Mesothelial cell of epicardium (in vitro differentiated cells): ENCODE results near the gene SHROOM3. TPM values are rescaled to one million over a fixed set of nuclear protein-coding genes. Genes with fewer than 3 reads are reported as not detected.

Experiments used
- DNase-seq, 2 experiments: peaks; one replicate each; pipeline ENCODE4 v3.0.0; 2021; ENCODE audit warnings: low spot score in 2 of 2; ENCODE audit not compliant: unreplicated experiment in 2 of 2
- H3K27ac Mint-ChIP-seq: 2 replicates; pipeline ENCODE4 v1.8.0; 2021; ENCODE audit warnings: mixed read lengths
- H3K27me3 Mint-ChIP-seq: 2 replicates; pipeline ENCODE4 v1.8.0; 2021; ENCODE audit warnings: low read depth, mixed read lengths
- H3K36me3 Mint-ChIP-seq: 2 replicates; pipeline ENCODE4 v1.8.0; 2021; ENCODE audit warnings: mixed read lengths
- H3K4me1 Mint-ChIP-seq: 2 replicates; pipeline ENCODE4 v1.8.0; 2021; ENCODE audit warnings: mixed read lengths
- H3K4me3 Mint-ChIP-seq: 2 replicates; pipeline ENCODE4 v1.8.0; 2021; ENCODE audit warnings: mild to moderate bottlenecking, moderate library complexity, mixed read lengths
- H3K9me3 Mint-ChIP-seq: 2 replicates; pipeline ENCODE4 v1.8.0; 2021; ENCODE audit warnings: mixed read lengths
- CTCF ChIP-seq: fragments of 200-600 bp; sonication (generic); IDR thresholded peaks from one replicate; pipeline ENCODE4 v1.5.0; 2021; ENCODE audit warnings: antibody characterized with exemption; ENCODE audit not compliant: unreplicated experiment
- total RNA-seq: library from RNA; stranded (reverse); gene quantifications from 3 replicates; pipeline ENCODE4 v1.2.1, GENCODE V29; 2021

SHROOM3 gene
- total RNA-seq, 1 donor from 2014 or later = 62.7 TPM

DNA sequence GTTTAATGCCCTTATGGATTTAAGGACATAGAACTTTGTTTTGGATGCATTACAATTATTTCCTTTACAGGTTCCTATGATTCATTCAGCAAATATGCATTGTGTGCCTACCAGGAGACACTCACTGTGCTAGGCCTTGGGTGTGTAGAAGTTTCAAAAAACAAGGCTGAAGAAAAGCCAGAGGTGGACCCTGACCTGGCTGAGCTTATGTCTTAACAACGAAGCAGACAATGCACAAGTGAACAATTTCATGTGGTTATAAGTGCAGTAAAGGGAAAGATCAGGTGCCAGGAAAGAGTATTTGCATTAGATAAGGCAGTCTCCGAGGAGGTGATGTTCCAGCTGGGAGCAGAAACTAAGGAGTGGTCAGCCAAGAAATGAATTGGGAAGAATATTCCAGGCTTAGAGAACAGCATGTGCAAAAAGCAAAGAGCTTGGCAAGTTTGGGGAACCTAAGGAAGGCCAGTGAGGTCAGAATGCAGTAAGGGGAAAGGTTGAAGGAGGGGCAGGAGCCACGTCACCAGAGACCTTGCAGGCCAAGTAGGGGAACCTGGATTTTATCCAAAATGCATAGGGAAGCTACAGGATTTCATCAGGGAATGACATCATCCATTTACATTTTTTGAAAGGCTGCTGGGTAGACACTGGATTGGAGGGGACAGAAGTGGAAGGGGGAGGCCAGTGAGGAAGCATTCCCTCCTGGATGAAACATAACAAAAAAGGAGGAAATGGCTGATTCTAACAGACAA, 269.3 kb downstream of the SHROOM3 start:
- TF ChIP-seq CTCF = no peak
- peaks cover 13% of the 10 kb centered on the region for H3K36me3 Mint-ChIP-seq
- no peak overlapping the region for H3K4me3 Mint-ChIP-seq
- H3K9me3 Mint-ChIP-seq = no peaks in the 10 kb centered on the region
- peaks cover 55% of the 10 kb centered on the region for H3K4me1 Mint-ChIP-seq
- no peak for DNase-seq
- no peaks in the 10 kb centered on the region for H3K27me3 Mint-ChIP-seq
- peak overlapping the region; percentile 89 for H3K27ac Mint-ChIP-seq

GRCh38 chr4:76705472-76705871, 270.4 kb downstream of the SHROOM3 start:
- peaks cover 48% of the 10 kb centered on the region for H3K4me1 Mint-ChIP-seq
- H3K4me3 Mint-ChIP-seq = no peak overlapping the region
- peak overlapping the region; percentile 70 for H3K27ac Mint-ChIP-seq
- no peak for TF ChIP-seq CTCF
- H3K27me3 Mint-ChIP-seq = no peaks in the 10 kb centered on the region
- H3K9me3 Mint-ChIP-seq = no peaks in the 10 kb centered on the region
- no peak for DNase-seq
- H3K36me3 Mint-ChIP-seq = peaks cover 18% of the 10 kb centered on the region

- H3K4me3 Mint-ChIP-seq = no peak overlapping the region
- no peak for DNase-seq
- TF ChIP-seq CTCF = no peak
- H3K9me3 Mint-ChIP-seq = no peaks in the 10 kb centered on the region
- no peaks in the 10 kb centered on the region for H3K27me3 Mint-ChIP-seq
- peaks cover 24% of the 10 kb centered on the region for H3K36me3 Mint-ChIP-seq
- no peak overlapping the region for H3K27ac Mint-ChIP-seq
- H3K4me1 Mint-ChIP-seq = peaks cover 41% of the 10 kb centered on the region
Observed at GRCh38 chr4:76706581-76706980, 271.6 kb downstream of the SHROOM3 start.

DNA sequence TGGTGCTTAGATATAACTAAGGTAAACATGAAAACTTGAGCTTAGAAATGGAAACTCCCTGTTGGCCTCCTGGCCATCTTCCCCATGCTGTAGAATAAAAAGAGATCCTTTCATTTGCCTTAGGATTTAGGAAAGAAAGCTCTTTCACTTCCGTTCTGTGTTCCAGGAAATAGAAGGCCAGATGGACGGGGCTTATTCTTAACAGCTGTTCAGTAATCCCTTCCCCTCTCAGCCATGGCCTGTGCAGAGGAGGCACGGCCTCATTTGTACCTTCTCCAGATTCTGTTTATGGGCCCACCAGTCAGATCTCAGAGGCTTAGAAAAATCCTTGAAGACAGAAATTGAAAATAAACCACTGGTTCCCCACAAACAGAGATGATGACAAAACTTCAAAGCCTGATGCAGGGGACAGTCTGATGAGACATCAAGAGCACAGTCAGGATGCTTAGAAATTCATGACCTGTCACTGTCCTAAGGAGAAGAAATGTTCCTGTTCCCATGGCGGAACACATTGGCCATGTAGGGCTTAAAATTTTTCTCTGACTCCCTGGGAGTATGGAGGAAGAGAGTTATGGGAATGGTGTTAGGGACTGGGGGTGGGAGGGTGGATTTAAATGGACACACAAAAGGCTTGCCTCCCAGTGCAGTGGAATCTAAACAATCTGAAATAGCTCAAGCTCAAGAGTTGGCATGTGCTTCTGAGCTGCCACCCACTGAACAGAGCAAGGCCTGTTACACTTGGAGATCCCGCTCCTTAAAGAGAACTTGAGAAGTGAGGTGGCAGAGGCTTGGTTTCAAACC, 274.1 kb downstream of the SHROOM3 start:
- peak overlapping the region; percentile 72 for H3K27ac Mint-ChIP-seq
- peaks cover 34% of the 10 kb centered on the region for H3K36me3 Mint-ChIP-seq
- H3K27me3 Mint-ChIP-seq = no peaks in the 10 kb centered on the region
- peaks cover 22% of the 10 kb centered on the region for H3K4me1 Mint-ChIP-seq
- no peak for TF ChIP-seq CTCF
- DNase-seq = no peak
- no peaks in the 10 kb centered on the region for H3K9me3 Mint-ChIP-seq
- no peak overlapping the region for H3K4me3 Mint-ChIP-seq

DNA sequence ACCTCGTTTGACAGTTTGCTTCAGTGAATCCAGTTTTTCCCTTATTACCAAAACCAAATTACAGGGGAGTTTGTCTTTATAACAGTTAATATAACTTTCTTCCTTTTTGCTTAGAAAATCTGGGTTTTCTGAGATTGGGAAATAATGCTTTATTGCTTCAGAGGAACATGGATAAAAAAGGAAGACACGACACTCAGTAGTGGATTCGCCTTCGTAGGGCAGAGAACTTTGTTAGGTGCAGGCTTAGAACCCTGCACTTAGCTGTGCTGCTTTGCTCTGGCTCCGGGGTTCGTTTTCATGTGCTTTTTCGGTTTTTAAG, 274.7 kb downstream of the SHROOM3 start:
- DNase-seq = no peak
- Mint-ChIP-seq H3K9me3 (no peaks in the 10 kb centered on the region), H3K27me3 (no peaks in the 10 kb centered on the region), H3K36me3 (peaks cover 35% of the 10 kb centered on the region), H3K4me3 (no peak overlapping the region), H3K4me1 (peaks cover 16% of the 10 kb centered on the region), H3K27ac (peak overlapping the region; percentile 72)
- no peak for TF ChIP-seq CTCF
